ENCODE results near the gene CXorf58.
A peak's percentile ranks its signal among the peaks of the same experiment; 100 is the strongest.
"Not testable (repeated sequence)": the region's sequence is repeated elsewhere in the genome, so short reads cannot be mapped to it uniquely, and the experiment has no call there.

Gene CXorf58

GRCh38 chrX:23907498-23908218, at the start of gene CXorf58, which contains the start of gene APOO:
TSS of gene CXorf58 (plus strand) at chrX:23908006. CDS start at chrX:23910303, 2,297 bp downstream.
TSS of gene APOO (minus strand) at chrX:23907938. CDS start at chrX:23907702, 236 bp downstream.
- DNase-seq = peak; percentile 99
- in situ Hi-C loops (cut with MboI; ENCODE audit: low pct_unique_long_range_greater_than_20kb, low sequenced_read_pairs) = loop anchor here (10.0 kb wide), 1 partner anchor 213 kb away; no protein-coding TSS in a partner anchor

GRCh38 chrX:23859238-23859637, 48.6 kb upstream of the CXorf58 start:
- DNase-seq; in situ Hi-C loops (cut with MboI; ENCODE audit: low pct_unique_long_range_greater_than_20kb, low sequenced_read_pairs): not testable (repeated sequence)

DNA sequence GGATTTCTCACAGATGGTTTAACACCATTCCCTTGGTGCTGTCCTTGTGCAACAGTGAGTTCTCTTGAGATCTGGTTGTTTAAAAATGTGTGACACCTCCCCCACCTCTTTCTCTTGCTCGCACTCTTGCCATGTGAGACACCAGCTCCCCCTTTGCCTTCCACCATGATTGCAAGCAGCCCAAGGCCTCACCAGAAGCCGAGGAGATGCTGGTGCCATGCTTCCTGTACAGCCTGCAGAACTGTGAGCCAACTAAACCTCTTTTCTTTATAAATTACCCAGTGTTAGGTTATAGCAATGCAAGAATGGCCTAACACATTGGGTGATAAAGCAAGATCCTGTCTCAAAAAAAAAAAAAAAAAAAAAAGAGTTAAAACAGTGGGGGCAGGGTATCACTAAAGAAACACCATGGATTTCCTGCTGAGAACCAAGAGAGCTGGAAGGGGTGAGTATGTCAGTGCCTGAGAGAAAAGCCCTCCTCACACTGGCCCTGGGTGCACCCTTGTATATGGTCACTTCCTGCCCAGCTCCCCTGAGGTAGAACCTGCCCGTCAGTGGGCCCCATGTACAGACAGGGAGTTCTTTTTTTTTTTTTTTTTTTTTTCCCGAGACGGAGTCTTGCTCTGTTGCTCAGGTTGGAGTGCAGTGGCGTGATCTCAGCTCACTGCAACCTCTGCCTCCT, 46.5 kb upstream of the CXorf58 start:
- in situ Hi-C loops (cut with MboI; ENCODE audit: low pct_unique_long_range_greater_than_20kb, low sequenced_read_pairs) = no loop called here
- no peak for DNase-seq

DNA sequence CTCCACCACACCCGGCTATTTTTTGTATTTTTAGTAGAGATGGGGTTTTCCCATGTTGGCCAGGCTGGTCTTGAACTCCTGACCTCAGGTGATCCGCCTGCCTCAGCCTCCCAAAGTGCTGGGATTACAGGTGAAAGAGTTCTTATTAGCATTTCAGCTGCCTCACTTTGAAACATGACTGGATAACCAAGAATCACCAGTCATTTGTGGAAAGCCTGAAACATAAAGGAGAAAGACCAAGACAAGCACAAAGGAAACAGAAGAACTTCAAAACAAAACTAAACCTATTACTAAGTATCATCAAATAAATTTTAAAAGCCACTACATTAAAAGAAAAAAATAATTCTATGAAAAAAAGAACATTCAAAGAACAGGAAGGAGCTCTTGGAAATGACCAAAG, 45.9 kb upstream of the CXorf58 start:
- DNase-seq; in situ Hi-C loops (cut with MboI; ENCODE audit: low pct_unique_long_range_greater_than_20kb, low sequenced_read_pairs): not testable (repeated sequence)

DNA sequence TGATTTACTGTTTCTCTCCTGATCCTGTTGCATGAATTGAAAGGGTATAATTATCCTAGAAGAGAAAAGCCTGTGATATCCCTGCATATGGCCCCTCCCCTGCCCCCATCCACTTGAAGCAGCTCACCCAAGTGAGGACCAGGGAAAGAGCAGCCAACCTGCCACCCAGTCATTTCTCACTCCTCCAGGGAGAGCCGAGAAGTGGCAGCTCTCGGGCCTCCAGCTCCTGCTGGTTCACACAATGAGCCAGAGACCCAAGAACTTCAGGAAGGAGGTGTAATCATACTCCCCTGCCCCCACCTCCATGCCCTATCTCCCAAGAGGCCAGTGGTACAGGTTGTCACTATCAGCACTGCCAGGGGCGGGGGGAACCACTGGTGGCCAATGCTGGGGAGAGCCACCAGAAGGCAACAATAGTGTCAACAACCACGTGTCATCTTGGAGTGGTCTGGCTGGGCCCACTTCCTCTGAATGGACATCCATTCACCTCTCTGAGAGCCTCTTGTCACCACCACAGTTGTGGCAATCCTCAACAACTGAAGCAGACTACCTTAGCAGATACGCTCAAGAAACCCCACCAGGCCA, 43.0 kb upstream of the CXorf58 start:
- no peak for DNase-seq
- in situ Hi-C loops (cut with MboI; ENCODE audit: low pct_unique_long_range_greater_than_20kb, low sequenced_read_pairs) = no loop called here

DNA sequence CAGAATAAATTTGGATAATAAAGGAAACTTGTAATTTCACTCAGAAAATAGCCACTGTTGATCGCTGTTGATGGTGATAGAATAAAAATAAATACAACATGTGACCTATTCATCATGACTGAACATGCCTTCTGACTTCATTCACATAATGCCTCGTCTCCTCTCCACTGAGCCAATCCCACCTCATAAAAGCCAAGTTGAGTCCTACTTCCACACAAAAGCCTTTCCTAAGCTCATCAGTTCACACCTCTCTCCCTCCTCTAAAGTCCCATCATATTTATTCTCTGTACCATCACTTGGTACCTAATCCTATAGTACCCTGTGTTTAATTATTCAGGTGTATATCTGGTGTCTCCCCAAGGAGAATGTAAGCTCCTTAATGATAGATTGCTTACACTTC, 37.8 kb upstream of the CXorf58 start:
- no peak for DNase-seq
- in situ Hi-C loops (cut with MboI; ENCODE audit: low pct_unique_long_range_greater_than_20kb, low sequenced_read_pairs) = no loop called here

GRCh38 chrX:23871905-23872546, 35.8 kb upstream of the CXorf58 start:
- in situ Hi-C loops (cut with MboI; ENCODE audit: low pct_unique_long_range_greater_than_20kb, low sequenced_read_pairs) = no loop called here
- DNase-seq = peak; percentile 83

- in situ Hi-C loops (cut with MboI; ENCODE audit: low pct_unique_long_range_greater_than_20kb, low sequenced_read_pairs) = no loop called here
- DNase-seq = no peak
Measured at GRCh38 chrX:23879380-23880090, 28.3 kb upstream of the CXorf58 start.

DNA sequence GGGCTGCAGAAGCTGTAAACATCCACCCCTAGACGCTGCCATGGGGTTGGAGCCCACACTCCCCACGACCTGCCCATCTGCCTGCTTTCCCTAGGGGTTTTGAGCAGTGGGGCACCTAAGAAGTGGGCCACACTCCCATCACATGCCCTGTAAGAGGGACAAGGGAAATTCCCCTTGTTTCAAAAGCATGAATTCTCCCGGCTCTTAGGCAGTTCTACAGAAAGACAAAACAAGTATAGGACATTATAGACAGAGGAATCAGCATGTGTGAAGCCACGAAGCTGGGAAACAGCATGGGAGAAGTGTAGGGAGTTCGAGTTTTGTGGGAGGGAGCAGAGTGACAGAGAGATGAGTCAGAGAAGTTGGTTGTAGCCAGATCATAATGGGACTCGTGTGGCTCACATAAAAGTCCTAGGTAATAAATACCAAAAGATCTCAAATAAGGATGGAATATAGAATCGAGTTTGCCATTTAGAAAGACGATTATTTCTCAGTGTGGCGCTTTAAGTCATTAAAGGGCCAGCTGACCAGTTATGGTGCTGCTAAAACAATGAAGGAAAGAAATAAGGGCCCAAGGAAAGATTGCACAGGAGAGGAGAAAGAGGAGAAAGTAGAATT, 24.0 kb upstream of the CXorf58 start:
- in situ Hi-C loops (cut with MboI; ENCODE audit: low pct_unique_long_range_greater_than_20kb, low sequenced_read_pairs) = no loop called here
- peak; percentile 17 for DNase-seq

DNA sequence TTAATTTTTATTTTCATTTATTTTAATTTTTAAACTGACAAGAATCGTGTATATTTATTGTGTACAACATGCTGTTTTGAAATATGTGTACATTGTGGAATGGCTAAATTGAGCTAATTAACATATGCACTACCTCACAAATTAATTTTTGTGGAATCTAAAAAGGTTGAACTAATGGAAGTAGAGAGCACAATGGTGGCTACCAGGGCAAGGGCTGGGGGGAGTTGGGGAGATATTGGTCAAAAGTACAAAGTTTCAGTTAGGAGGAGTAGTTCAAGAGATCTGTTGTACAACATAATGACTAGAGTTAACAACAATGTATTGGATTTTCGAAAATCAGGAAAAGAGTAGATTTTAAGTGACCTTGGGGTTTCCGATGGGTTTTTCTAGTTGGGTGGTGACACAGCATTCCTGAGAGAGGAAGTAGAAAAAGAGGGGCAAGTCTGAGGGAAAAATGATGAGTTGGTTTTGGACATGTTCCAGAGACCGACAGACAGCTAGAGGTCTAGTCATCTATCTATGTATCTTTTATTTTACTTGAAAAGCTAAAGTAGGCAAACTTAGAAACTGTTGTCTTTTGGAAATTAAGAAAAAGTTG, 23.3 kb upstream of the CXorf58 start:
- in situ Hi-C loops (cut with MboI; ENCODE audit: low pct_unique_long_range_greater_than_20kb, low sequenced_read_pairs) = no loop called here
- DNase-seq = peak; percentile 77

DNA sequence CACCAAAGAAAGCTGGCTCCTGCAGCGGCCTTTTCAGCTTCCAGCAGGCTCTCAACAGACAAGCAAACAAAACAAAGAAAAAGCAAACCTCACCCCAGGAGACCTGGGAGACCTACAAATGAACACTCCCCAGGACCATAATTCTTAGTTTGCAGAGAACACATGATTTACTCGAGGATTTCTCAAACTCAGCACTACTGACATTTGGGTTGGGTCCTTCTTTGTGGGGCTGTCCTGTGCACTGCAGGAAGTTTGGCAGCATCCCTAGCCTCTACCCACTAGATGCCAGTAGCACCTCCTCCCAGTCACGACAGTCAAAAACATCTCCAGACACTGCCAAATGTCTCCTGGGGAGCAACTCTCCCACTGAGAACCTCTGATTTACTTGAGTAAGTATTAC, 22.0 kb upstream of the CXorf58 start:
- no peak for DNase-seq
- in situ Hi-C loops (cut with MboI; ENCODE audit: low pct_unique_long_range_greater_than_20kb, low sequenced_read_pairs) = no loop called here

GRCh38 chrX:23887451-23887850, 20.4 kb upstream of the CXorf58 start:
- DNase-seq = no peak
- in situ Hi-C loops (cut with MboI; ENCODE audit: low pct_unique_long_range_greater_than_20kb, low sequenced_read_pairs) = no loop called here

GRCh38 chrX:23887918-23888317, 19.9 kb upstream of the CXorf58 start:
- in situ Hi-C loops (cut with MboI; ENCODE audit: low pct_unique_long_range_greater_than_20kb, low sequenced_read_pairs) = no loop called here
- DNase-seq = no peak

- in situ Hi-C loops (cut with MboI; ENCODE audit: low pct_unique_long_range_greater_than_20kb, low sequenced_read_pairs) = no loop called here
- DNase-seq = no peak
Measured at GRCh38 chrX:23888887-23889501, 18.8 kb upstream of the CXorf58 start.

DNA sequence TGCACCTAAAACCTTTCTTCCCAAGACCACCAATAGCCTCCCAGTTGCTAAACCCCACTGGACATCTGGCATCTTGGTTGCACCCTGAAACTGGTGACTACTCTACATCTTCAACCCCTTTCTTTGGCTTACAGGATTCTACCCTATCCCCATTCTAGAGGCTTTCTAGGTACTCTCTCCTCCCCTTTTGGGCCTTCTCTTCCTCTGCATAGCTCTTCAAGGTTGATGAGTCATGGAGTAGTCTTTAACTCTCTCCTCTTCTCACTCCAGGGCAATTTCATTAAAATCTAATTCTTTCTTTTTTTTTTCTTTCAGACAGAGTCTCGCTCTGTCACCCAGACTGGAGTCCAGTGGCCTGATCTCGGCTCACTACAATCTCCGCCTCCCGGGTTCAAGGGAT, 16.9 kb upstream of the CXorf58 start:
- in situ Hi-C loops (cut with MboI; ENCODE audit: low pct_unique_long_range_greater_than_20kb, low sequenced_read_pairs) = no loop called here
- no peak for DNase-seq

DNA sequence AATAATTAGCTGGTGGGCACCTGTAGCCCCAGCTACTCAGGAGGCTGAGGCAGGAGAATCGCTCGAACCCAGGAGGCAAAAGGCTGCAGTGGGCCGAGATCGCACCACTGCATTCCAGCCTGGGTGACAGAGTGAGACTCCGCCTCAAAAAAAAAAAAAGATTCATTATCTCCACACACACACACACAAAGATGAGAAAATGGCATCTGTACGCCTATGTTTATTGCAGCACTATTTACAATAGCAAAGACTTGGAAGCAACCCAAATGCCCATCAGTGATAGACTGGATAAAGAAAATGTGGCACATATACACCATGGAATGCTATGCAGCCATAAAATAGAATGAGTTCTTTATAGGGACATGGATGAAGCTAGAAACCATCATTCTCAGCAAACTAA, 12.8 kb upstream of the CXorf58 start:
- DNase-seq; in situ Hi-C loops (cut with MboI; ENCODE audit: low pct_unique_long_range_greater_than_20kb, low sequenced_read_pairs): not testable (repeated sequence)

DNA sequence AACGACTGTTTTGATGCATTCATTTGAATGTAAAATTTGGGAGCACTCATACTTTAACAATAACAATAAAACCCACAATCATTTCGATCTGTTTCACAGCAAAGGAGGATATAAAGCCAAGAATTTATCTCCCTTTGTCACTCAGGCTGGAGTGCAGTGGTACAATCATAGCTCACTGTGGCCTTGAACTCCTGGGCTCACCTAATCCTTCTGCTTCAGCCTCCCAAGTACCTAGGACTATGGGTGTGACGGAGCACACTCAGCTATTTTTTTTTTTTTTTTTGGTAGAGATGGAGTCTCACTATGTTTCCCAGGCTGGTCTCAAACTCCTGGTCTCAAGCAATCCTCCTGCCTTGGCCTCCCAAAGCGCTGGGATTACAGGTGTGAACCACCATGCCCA, 11.3 kb upstream of the CXorf58 start:
- in situ Hi-C loops (cut with MboI; ENCODE audit: low pct_unique_long_range_greater_than_20kb, low sequenced_read_pairs); DNase-seq: not testable (repeated sequence)

DNA sequence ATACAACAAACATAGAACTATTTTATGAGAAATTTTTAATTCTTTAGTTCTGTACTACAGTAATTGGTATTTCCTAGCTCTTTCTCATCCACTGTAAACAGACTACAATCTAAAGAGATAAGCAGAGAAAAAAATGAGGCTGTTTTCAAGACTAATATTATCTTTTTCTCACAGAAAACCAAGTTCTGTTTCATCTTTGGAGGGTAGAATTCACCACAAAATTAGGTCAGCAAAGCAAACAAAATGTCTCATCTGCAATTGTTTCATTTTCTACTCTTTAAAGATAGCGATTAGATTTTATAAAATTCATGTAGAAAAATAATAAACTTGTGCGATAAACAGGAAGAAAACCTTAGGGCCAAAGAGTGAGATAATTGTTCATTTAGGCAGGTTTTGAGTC, 10.8 kb upstream of the CXorf58 start:
- in situ Hi-C loops (cut with MboI; ENCODE audit: low pct_unique_long_range_greater_than_20kb, low sequenced_read_pairs) = no loop called here

More for the DNA sequence above, 10.8 kb upstream of the CXorf58 start:
- no peak for DNase-seq
